ENCODE data around the gene EFNA4. TPM values are rescaled to one million over a fixed set of nuclear protein-coding genes. Genes with fewer than 3 reads are reported as not detected.

EFNA4 gene
- total RNA-seq, 1 experiment from 2014 or later: 8.0 TPM

DNA sequence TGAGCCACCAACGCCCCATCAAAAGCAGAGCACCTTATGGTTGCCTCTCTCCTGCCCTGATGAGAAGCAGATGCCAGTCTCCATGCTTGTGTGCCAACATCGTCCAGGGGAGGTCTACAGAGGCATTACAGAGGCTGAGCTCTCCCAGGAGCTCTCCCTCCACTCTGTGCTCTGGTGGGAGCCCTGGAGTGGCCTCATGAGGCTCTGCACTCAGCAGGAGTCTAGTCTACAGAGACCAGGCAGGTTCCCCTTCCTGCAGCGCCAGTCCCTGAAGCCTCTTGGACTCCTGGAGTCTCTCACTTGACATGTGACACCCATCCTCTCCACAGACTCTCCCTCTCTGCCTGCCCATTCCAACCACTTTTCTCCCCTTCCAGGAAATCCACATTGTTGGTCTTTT, 26.5 kb upstream of the EFNA4 start:
- TF ChIP-seq SIN3A (IDR thresholded peaks at IDR 0.05; ENCODE audit: borderline replicate concordance, insufficient read depth, low read depth, low read length): no peak
- TF ChIP-seq, protein P1, sequence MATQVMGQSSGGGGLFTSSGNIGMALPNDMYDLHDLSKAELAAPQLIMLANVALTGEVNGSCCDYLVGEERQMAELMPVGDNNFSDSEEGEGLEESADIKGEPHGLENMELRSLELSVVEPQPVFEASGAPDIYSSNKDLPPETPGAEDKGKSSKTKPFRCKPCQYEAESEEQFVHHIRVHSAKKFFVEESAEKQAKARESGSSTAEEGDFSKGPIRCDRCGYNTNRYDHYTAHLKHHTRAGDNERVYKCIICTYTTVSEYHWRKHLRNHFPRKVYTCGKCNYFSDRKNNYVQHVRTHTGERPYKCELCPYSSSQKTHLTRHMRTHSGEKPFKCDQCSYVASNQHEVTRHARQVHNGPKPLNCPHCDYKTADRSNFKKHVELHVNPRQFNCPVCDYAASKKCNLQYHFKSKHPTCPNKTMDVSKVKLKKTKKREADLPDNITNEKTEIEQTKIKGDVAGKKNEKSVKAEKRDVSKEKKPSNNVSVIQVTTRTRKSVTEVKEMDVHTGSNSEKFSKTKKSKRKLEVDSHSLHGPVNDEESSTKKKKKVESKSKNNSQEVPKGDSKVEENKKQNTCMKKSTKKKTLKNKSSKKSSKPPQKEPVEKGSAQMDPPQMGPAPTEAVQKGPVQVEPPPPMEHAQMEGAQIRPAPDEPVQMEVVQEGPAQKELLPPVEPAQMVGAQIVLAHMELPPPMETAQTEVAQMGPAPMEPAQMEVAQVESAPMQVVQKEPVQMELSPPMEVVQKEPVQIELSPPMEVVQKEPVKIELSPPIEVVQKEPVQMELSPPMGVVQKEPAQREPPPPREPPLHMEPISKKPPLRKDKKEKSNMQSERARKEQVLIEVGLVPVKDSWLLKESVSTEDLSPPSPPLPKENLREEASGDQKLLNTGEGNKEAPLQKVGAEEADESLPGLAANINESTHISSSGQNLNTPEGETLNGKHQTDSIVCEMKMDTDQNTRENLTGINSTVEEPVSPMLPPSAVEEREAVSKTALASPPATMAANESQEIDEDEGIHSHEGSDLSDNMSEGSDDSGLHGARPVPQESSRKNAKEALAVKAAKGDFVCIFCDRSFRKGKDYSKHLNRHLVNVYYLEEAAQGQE (IDR thresholded peaks at IDR 0.05; ENCODE audit: insufficient read depth in 1 of 2, low read depth in 2 of 2, low read length in 1 of 2): no peak
- no peak for TF ChIP-seq TCF7L2 (IDR thresholded peaks at IDR 0.05; ENCODE audit: low read depth, low read length)
- no peak for TF ChIP-seq POLR2AphosphoS5 (IDR thresholded peaks at IDR 0.05; ENCODE audit: low read depth, low read length)
- TF ChIP-seq, protein P2, sequence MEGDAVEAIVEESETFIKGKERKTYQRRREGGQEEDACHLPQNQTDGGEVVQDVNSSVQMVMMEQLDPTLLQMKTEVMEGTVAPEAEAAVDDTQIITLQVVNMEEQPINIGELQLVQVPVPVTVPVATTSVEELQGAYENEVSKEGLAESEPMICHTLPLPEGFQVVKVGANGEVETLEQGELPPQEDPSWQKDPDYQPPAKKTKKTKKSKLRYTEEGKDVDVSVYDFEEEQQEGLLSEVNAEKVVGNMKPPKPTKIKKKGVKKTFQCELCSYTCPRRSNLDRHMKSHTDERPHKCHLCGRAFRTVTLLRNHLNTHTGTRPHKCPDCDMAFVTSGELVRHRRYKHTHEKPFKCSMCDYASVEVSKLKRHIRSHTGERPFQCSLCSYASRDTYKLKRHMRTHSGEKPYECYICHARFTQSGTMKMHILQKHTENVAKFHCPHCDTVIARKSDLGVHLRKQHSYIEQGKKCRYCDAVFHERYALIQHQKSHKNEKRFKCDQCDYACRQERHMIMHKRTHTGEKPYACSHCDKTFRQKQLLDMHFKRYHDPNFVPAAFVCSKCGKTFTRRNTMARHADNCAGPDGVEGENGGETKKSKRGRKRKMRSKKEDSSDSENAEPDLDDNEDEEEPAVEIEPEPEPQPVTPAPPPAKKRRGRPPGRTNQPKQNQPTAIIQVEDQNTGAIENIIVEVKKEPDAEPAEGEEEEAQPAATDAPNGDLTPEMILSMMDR (IDR thresholded peaks at IDR 0.05): no peak
- Histone ChIP-seq H3K9me3 (ENCODE audit: control insufficient read depth, insufficient read depth, low read depth, low read length) (no peaks in the 10 kb centered on the region), H3K27me3 (ENCODE audit: control insufficient read depth, insufficient read depth, low read length) (no peaks in the 10 kb centered on the region), H3K4me3 (ENCODE audit: low read depth in 2 of 2, low read length in 2 of 2) (no peak overlapping the region), H3K36me3 (ENCODE audit: control insufficient read depth, insufficient read depth, low read length) (no peaks in the 10 kb centered on the region), H3K27ac (ENCODE audit: low read length) (no peak overlapping the region), H3K4me1 (ENCODE audit: control insufficient read depth, insufficient read depth, low read length) (no peaks in the 10 kb centered on the region)
- ChIA-PET CTCF (interaction anchor here (0.6 to 0.7 kb wide), 2 partner anchors 24 to 37 kb away, joined by 3 to 7 read pairs; no protein-coding TSS in a partner anchor), POLR2A (no interaction called here)
- intact Hi-C loops (cut with micrococcal nuclease; ENCODE audit: unreplicated experiment) (no loop called here), in situ Hi-C loops (cut with HindIII; ENCODE audit: low pct_unique_long_range_greater_than_20kb, low sequenced_read_pairs) (no loop called here)
- no peak for DNase-seq (ENCODE audit: low read depth, low spot score)
- BruUV-seq (replicated peaks): no TSS peak
- no peak for ATAC-seq

DNA sequence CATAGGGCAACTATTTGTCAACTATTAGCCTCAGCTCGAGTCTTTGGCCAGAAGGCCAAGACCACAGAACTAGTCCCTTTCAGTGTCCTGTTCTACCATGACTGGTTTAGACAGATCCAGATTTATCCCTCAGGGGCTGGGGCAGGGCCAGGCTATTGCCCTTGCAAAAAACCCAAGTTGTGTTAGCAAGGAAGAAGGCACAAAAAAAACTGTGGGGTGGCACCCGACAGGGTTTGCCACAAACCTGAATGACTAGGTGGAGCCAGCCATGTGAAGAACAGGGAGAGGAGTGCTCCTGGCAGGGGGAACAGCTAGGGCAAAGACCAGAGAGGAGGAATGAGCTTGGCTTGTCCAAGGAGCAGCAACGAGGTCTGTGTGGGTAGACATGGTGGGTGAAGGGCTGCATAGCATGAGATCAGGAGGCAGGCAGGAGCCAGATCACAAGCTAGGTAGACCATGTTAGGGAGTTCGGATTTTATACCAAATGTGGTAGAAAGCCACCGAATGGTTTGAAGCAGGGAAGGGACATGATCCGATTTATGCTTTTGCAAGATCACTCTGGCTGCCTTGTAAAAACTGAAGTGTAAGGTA, 25.6 kb upstream of the EFNA4 start:
- H3K27ac ChIP-seq (ENCODE audit: low read length): no peak overlapping the region
- in situ Hi-C loops (cut with HindIII; ENCODE audit: low pct_unique_long_range_greater_than_20kb, low sequenced_read_pairs): no loop called here

More for the DNA sequence above, 25.6 kb upstream of the EFNA4 start:
- Histone ChIP-seq H3K4me1 (ENCODE audit: control insufficient read depth, insufficient read depth, low read length) (no peaks in the 10 kb centered on the region), H3K4me3 (ENCODE audit: low read depth in 2 of 2, low read length in 2 of 2) (no peak overlapping the region), H3K36me3 (ENCODE audit: control insufficient read depth, insufficient read depth, low read length) (no peaks in the 10 kb centered on the region), H3K9me3 (ENCODE audit: control insufficient read depth, insufficient read depth, low read depth, low read length) (no peaks in the 10 kb centered on the region), H3K27me3 (ENCODE audit: control insufficient read depth, insufficient read depth, low read length) (no peaks in the 10 kb centered on the region)
- ChIA-PET CTCF (interaction anchor here (0.6 to 0.7 kb wide), 3 partner anchors 15 to 36 kb away, joined by 3 to 7 read pairs (median 3); no protein-coding TSS in a partner anchor), POLR2A (no interaction called here)
- ATAC-seq (no peak), DNase-seq (ENCODE audit: low read depth, low spot score) (no peak)
- intact Hi-C loops (cut with micrococcal nuclease; ENCODE audit: unreplicated experiment): no loop called here
- no TSS peak for BruUV-seq (replicated peaks)
- TF ChIP-seq, protein P1 (IDR thresholded peaks at IDR 0.05; ENCODE audit: insufficient read depth in 1 of 2, low read depth in 2 of 2, low read length in 1 of 2): no peak
- TF ChIP-seq TCF7L2 (IDR thresholded peaks at IDR 0.05; ENCODE audit: low read depth, low read length) (no peak), POLR2AphosphoS5 (IDR thresholded peaks at IDR 0.05; ENCODE audit: low read depth, low read length) (no peak), SIN3A (IDR thresholded peaks at IDR 0.05; ENCODE audit: borderline replicate concordance, insufficient read depth, low read depth, low read length) (no peak)
- TF ChIP-seq, protein P2 (IDR thresholded peaks at IDR 0.05): no peak
